K562 (cell line): Measurements from ENCODE around the gene UROS. TPM values are rescaled to one million over a fixed set of nuclear protein-coding genes. Genes with fewer than 3 reads are reported as not detected.

Experiments used
- ATAC-seq: fragments of 200-7000 bp; cut with Tn5 transposase; 3 replicates; pipeline ENCODE4 v1.9.1; 2020; ENCODE audit warnings: moderate library complexity
- BruUV-seq: library from RNA; stranded (reverse); fragments of 400-500 nt; replicated peaks from 2 replicates; lab custom pipeline; 2021; lab: Mats Ljungman, UMichigan
- CTCF ChIA-PET: fragments of 300-600 bp; formaldehyde crosslinking; extraction: SDS; loops from one replicate; lab custom pipeline; 2021; ENCODE audit warnings: low intra/inter-chr PET ratio; lab: Yijun Ruan, JAX
- POLR2A ChIA-PET: fragments of 300-600, 350-650 bp; sonication (Branson Sonifier 250); formaldehyde crosslinking; extraction: SDS; loops from one replicate; lab custom pipeline; 2021; ENCODE audit warnings: antibody characterized with exemption, inconsistent platforms; lab: Yijun Ruan, JAX
- DNase-seq, 4 experiments: peaks; one replicate each; pipeline versions ENCODE4 v3.0.0 to v3.0.0-alpha.2; 2011 to 2018; ENCODE audit warnings: low spot score in 3 of 4, mixed read lengths in 3 of 4; ENCODE audit errors: extremely low read depth in 1 of 4
- FAIRE-seq: peaks from 2 replicates; lab custom pipeline; 2011; peaks lifted over from hg19 to GRCh38; lab: Jason Lieb, UNC
- H2AFZ ChIP-seq: 2 replicates; pipeline ENCODE4 v1.6.0; 2011; ENCODE audit warnings: low read depth, low read length, control low read depth, inconsistent platforms
- H3K27ac ChIP-seq: fragments of 200-600 bp; 3 replicates; pipeline ENCODE4 v1.8.0; 2011; ENCODE audit warnings: low read depth, mild to moderate bottlenecking, control low read depth, inconsistent platforms, low read length, moderate library complexity, mixed read lengths; ENCODE audit errors: extremely low read depth
- H3K27me3 ChIP-seq, 2 experiments: fragments of 300-600 bp in 1 of 2; 2 replicates in 1 of 2; 3 replicates in 1 of 2; pipeline versions ENCODE4 v1.6.0 to v1.8.0; 2011; ENCODE audit warnings: inconsistent platforms in 2 of 2, low read length in 2 of 2, mild to moderate bottlenecking in 1 of 2, mixed read lengths in 1 of 2, moderate library complexity in 1 of 2; ENCODE audit not compliant: control insufficient read depth in 2 of 2, insufficient read depth in 2 of 2
- H3K36me3 ChIP-seq: fragments of 300-600 bp; 3 replicates; pipeline ENCODE4 v1.8.0; 2011; ENCODE audit warnings: mild to moderate bottlenecking, low read length, inconsistent platforms; ENCODE audit not compliant: control insufficient read depth, insufficient read depth
- H3K4me1 ChIP-seq, 2 experiments: fragments of 200-600 bp in 1 of 2; replicated peaks in 1 of 2; 2 replicates in 1 of 2; 3 replicates in 1 of 2; pipeline versions ENCODE4 v1.5.1 to v1.8.0; 2011; ENCODE audit warnings: inconsistent platforms in 2 of 2, low read length in 2 of 2, mild to moderate bottlenecking in 1 of 2, mixed read lengths in 1 of 2, moderate library complexity in 1 of 2; ENCODE audit not compliant: control insufficient read depth in 2 of 2, insufficient read depth in 2 of 2
- H3K4me2 ChIP-seq: 2 replicates; pipeline ENCODE4 v1.6.1; 2011; ENCODE audit warnings: low read length, control low read depth, inconsistent platforms, mixed read lengths; ENCODE audit not compliant: insufficient read depth
- H3K4me3 ChIP-seq: fragments of 200-600 bp; sonication (generic), shearing (Covaris generic); 2 replicates; pipeline ENCODE4 v1.5.1; 2016; ENCODE audit warnings: control low read depth, inconsistent platforms
- H3K79me2 ChIP-seq: fragments of 200-600 bp; 3 replicates; pipeline ENCODE4 v1.8.0; 2011; ENCODE audit warnings: low read length, inconsistent platforms; ENCODE audit not compliant: control insufficient read depth, insufficient read depth
- H3K9ac ChIP-seq, 2 experiments: 2 replicates each; pipeline versions ENCODE4 v1.6.0 to v1.6.1; 2011; ENCODE audit warnings: low read depth in 2 of 2, low read length in 2 of 2, control low read depth in 1 of 2, inconsistent platforms in 1 of 2, mild to moderate bottlenecking in 1 of 2, mixed read lengths in 1 of 2; ENCODE audit not compliant: insufficient read depth in 1 of 2
- H3K9me1 ChIP-seq: one replicate; pipeline ENCODE4 v1.6.0; 2011; ENCODE audit warnings: inconsistent platforms, mild to moderate bottlenecking, low read length, moderate library complexity; ENCODE audit not compliant: control insufficient read depth, insufficient read depth
- H3K9me3 ChIP-seq: replicated peaks from 2 replicates; pipeline ENCODE4 v1.5.1; 2011; ENCODE audit warnings: low read depth, low read length, inconsistent platforms; ENCODE audit not compliant: control insufficient read depth, insufficient read depth
- H4K20me1 ChIP-seq: replicated peaks from 2 replicates; pipeline ENCODE4 v1.6.1; 2011; ENCODE audit warnings: low read length, inconsistent platforms, mixed read lengths; ENCODE audit not compliant: control insufficient read depth, insufficient read depth
- ATF2 ChIP-seq: sonication (generic); formaldehyde crosslinking; IDR thresholded peaks from 2 replicates; pipeline ENCODE4 v1.8.1; 2022; ENCODE audit warnings: missing genetic modification reagents
- ATF4 ChIP-seq: fragments of 450-650 bp; formaldehyde crosslinking; IDR thresholded peaks from 2 replicates; pipeline ENCODE4 v1.4.0; 2022; ENCODE audit warnings: mild to moderate bottlenecking, moderate library complexity
- DPF2 ChIP-seq: fragments of 450-650 bp; IDR thresholded peaks from 2 replicates; pipeline ENCODE4 v1.6.1; 2016
- EP300 ChIP-seq: IDR thresholded peaks from 2 replicates; pipeline ENCODE4 v1.6.1; 2012; ENCODE audit warnings: low read length, improper control_type of control experiment
- PHB ChIP-seq: fragments of 250-450 bp; sonication (Bioruptor Pico); IDR thresholded peaks from 2 replicates; pipeline ENCODE4 v1.5.0; 2021
- SMARCC2 ChIP-seq: fragments of 450-650 bp; IDR thresholded peaks from 2 replicates; pipeline ENCODE4 v1.6.1; 2017; ENCODE audit warnings: antibody characterized with exemption, moderate library complexity, mild to moderate bottlenecking, low read depth
- SRSF7 ChIP-seq: fragments of 200-400 bp; formaldehyde crosslinking; optimal IDR thresholded peaks from 2 replicates; pipeline ENCODE3; 2017; ENCODE audit warnings: mild to moderate bottlenecking, low read depth, low read length
- ZNF311 ChIP-seq: fragments of 250-450 bp; sonication (Bioruptor Pico); IDR thresholded peaks from 2 replicates; pipeline ENCODE4 v1.4.0; 2020; ENCODE audit warnings: mild to moderate bottlenecking, moderate library complexity
- ZNF778 ChIP-seq: fragments of 450-650 bp; formaldehyde crosslinking; IDR thresholded peaks from 2 replicates; pipeline ENCODE4 v1.4.0; 2020; ENCODE audit warnings: mild to moderate bottlenecking, moderate library complexity
- ZSCAN29 ChIP-seq: fragments of 450-650 bp; IDR thresholded peaks from 2 replicates; pipeline ENCODE4 v1.6.1; 2017
- WGBS: fragments of 100-300 bp; shearing (Covaris generic); methylation state at CpG from one replicate; pipeline ENCODE4 v1.1.6; 2016; ENCODE audit warnings: low coverage, mixed read lengths; ENCODE audit not compliant: insufficient coverage; ENCODE audit errors: missing lambda C conversion rate; 5-methylcytosine and 5-hydroxymethylcytosine counted together
- in situ Hi-C: fragments of 300-500 bp; cut with MboI; formaldehyde crosslinking; loops from 4 replicates; pipeline ENCODE4 v1.15.0; 2018; ENCODE audit warnings: inconsistent platforms, mixed read lengths
- intact Hi-C: fragments of 100-400 bp; cut with micrococcal nuclease; formaldehyde crosslinking; loops from 2 replicates; pipeline ENCODE4 v1.14.2; 2022
- polyA plus RNA-seq, 8 experiments: library from polyadenylated mRNA; depleted of rRNA in 4 of 8; stranded (reverse) in 5 of 8; unstranded in 3 of 8; fragments of >200 nt; fragmentation: Nextera tagmentation in 2 of 8; fragmentation: Illumina TruSeq in 1 of 8; extraction: Ambion mirVana in 2 of 8; extraction: Trizol in 1 of 8; gene quantifications; 2 replicates each; pipeline versions ENCODE4 v1.2.1 to v1.2.3, GENCODE V29; 2011 to 2014; ENCODE audit warnings: inconsistent platforms in 1 of 8, missing spikeins in 1 of 8
- total RNA-seq, 7 experiments: library from RNA; depleted of rRNA in 6 of 7; stranded (reverse); fragments of >200 nt in 6 of 7; fragmentation: Illumina TruSeq in 2 of 7; extraction: Trizol in 2 of 7; gene quantifications; 2 replicates each; pipeline versions ENCODE4 v1.2.1 to v1.2.3, GENCODE V29; 2011 to 2021; ENCODE audit warnings: low replicate concordance in 1 of 7
- TF ChIP-seq, protein P1 (sequence below): fragments of 450-650 bp; conservative IDR thresholded peaks from 2 replicates; pipeline ENCODE4 v1.6.1; 2016; ENCODE audit warnings: missing genetic modification characterization, low read depth, mild to moderate bottlenecking, missing compliant biosample characterization, moderate library complexity
- TF ChIP-seq, protein P2 (sequence below), 2 experiments: fragments of 450-650 bp in 1 of 2; sonication (generic) in 1 of 2; formaldehyde crosslinking in 1 of 2; IDR thresholded peaks in 1 of 2; conservative IDR thresholded peaks in 1 of 2; 2 replicates each; pipeline versions ENCODE4 v1.6.1 to v1.8.1; 2016 to 2023; ENCODE audit warnings: mild to moderate bottlenecking in 2 of 2, moderate library complexity in 2 of 2, inconsistent platforms in 1 of 2, missing genetic modification reagents in 1 of 2

UROS gene
- total and polyA plus RNA-seq, 9 of the 15 experiments (the other 6 are each of a cell fraction or from before 2014, with no cell fraction given) = 6.4 to 39.1 (median 32.3) TPM

- TF ChIP-seq, protein P1, sequence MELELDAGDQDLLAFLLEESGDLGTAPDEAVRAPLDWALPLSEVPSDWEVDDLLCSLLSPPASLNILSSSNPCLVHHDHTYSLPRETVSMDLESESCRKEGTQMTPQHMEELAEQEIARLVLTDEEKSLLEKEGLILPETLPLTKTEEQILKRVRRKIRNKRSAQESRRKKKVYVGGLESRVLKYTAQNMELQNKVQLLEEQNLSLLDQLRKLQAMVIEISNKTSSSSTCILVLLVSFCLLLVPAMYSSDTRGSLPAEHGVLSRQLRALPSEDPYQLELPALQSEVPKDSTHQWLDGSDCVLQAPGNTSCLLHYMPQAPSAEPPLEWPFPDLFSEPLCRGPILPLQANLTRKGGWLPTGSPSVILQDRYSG = no peak
- no peak for TF ChIP-seq SRSF7
- TF ChIP-seq ZSCAN29 = no peak
- no peak for TF ChIP-seq ATF4 (CRISPR knock-in tag)
- no peak for TF ChIP-seq ZNF778 (CRISPR knock-in tag)
- TF ChIP-seq, protein P2, sequence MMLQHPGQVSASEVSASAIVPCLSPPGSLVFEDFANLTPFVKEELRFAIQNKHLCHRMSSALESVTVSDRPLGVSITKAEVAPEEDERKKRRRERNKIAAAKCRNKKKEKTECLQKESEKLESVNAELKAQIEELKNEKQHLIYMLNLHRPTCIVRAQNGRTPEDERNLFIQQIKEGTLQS (IDR thresholded peaks at IDR 0.05) = no peak
- TF ChIP-seq, protein P2 (CRISPR knock-in tag; conservative IDR thresholded peaks at IDR 0.05) = no peak
- TF ChIP-seq DPF2 = no peak
These were observed 20.3 kb downstream of the UROS start (continued) for GRCh38 chr10:125802739-125803138.

DNA sequence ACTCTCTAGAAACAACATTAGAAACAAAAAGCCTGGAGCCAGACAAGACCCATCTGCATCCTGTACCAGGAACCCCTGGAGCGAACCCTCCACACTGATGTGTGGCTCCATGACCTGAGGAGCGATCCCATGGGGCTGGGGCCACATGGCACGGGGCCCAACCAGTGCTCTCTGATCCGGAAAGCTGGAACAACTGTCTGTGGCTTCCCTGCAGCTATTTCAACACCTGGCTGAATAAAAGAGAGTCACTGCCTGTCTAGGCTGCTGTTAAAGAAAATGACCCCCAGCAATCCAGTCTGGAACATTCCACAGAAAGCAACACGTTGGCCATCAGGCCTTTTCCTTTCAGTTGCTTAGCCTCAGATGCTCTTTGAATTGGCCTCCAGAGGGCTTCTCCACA lies 20.9 kb downstream of the UROS start:
- Histone ChIP-seq H3K27me3 (no peaks in the 10 kb centered on the region), H3K4me1 (peaks cover 0 to 4% of the 10 kb centered on the region in 2 experiments; a peak in 2 of 5 replicates), H3K27ac (no peak overlapping the region), H2AFZ (no peak overlapping the region), H3K9me1 (no peaks in the 10 kb centered on the region), H3K4me2 (no peak overlapping the region), H3K9me3 (no peaks in the 10 kb centered on the region), H3K79me2 (no peaks in the 10 kb centered on the region), H3K4me3 (no peak overlapping the region), H3K36me3 (peaks cover 21% of the 10 kb centered on the region; the same call in 2 of the 3 replicates), H3K9ac (no peak overlapping the region), H4K20me1 (no peaks in the 10 kb centered on the region; the same call in 1 of the 2 replicates)
- ChIA-PET CTCF (no interaction called here), POLR2A (interaction anchor here (0.5 to 1.4 kb wide), 2 partner anchors 13 to 506 kb away, joined by 3 read pairs; no protein-coding TSS in a partner anchor)
- intact Hi-C loops (no loop called here), in situ Hi-C loops (no loop called here)
- no TSS peak for BruUV-seq
- WGBS = 66% methylated on average over 4 of the region's 5 CpGs
- ATAC-seq (no peak), DNase-seq (no peak), FAIRE-seq (no peak)
- TF ChIP-seq PHB (no peak), EP300 (no peak), ZNF311 (CRISPR knock-in tag) (no peak), ATF2 (CRISPR knock-in tag) (no peak), SMARCC2 (no peak)
- TF ChIP-seq, protein P1 = no peak
- TF ChIP-seq, all 486 proteins: peak for 0
